ENCODE data around the gene NMRAL1. TPM values are rescaled to one million over a fixed set of nuclear protein-coding genes. Genes with fewer than 3 reads are reported as not detected.

Gene NMRAL1
- total RNA-seq, 1 experiment from 2014 or later, result 48.6 TPM

GRCh38 chr16:4514606-4515005 lies 40.2 kb upstream of the NMRAL1 start:
- H3K27me3 Mint-ChIP-seq (ENCODE audit: insufficient read depth, unreplicated experiment), result no peaks in the 10 kb centered on the region
- intact Hi-C loops (cut with micrococcal nuclease), result loop anchor here (5.0 kb wide), 1 partner anchor 443 kb away; the partner anchor contains the start of gene SEC14L5
- no peak overlapping the region for H3K4me3 Mint-ChIP-seq (ENCODE audit: unreplicated experiment)
- POLR2A ChIA-PET, result interaction anchor here (1.3 kb wide), 1 partner anchor 16 kb away, joined by 4 read pairs; no protein-coding TSS in a partner anchor
- CTCF ChIA-PET, result interaction anchor here (0.9 to 1.7 kb wide), 5 partner anchors 8 to 39 kb away, joined by 3 to 17 read pairs (median 3); no protein-coding TSS in a partner anchor
- no peaks in the 10 kb centered on the region for H3K4me1 Mint-ChIP-seq (ENCODE audit: insufficient read depth, unreplicated experiment)
- TF ChIP-seq CTCF (IDR thresholded peaks at IDR 0.05; ENCODE audit: unreplicated experiment), result no peak
- no TSS peak for BruUV-seq (replicated peaks)
- no peak overlapping the region for H3K27ac Mint-ChIP-seq (ENCODE audit: low read depth, unreplicated experiment)
- H3K9me3 Mint-ChIP-seq (ENCODE audit: unreplicated experiment), result no peaks in the 10 kb centered on the region
- no peak for DNase-seq (ENCODE audit: unreplicated experiment)
- H3K36me3 Mint-ChIP-seq (ENCODE audit: insufficient read depth, unreplicated experiment), result peaks cover 18% of the 10 kb centered on the region

GRCh38 chr16:4513881-4514280 lies 39.5 kb upstream of the NMRAL1 start:
- CTCF ChIA-PET, result interaction anchor here (0.5 to 1.2 kb wide), 4 partner anchors 8 to 122 kb away, joined by 3 to 6 read pairs (median 4); no protein-coding TSS in a partner anchor
- no peak for DNase-seq (ENCODE audit: unreplicated experiment)
- Mint-ChIP-seq H3K27me3 (ENCODE audit: insufficient read depth, unreplicated experiment) (no peaks in the 10 kb centered on the region), H3K27ac (ENCODE audit: low read depth, unreplicated experiment) (no peak overlapping the region), H3K4me1 (ENCODE audit: insufficient read depth, unreplicated experiment) (no peaks in the 10 kb centered on the region), H3K9me3 (ENCODE audit: unreplicated experiment) (no peaks in the 10 kb centered on the region), H3K36me3 (ENCODE audit: insufficient read depth, unreplicated experiment) (peaks cover 25% of the 10 kb centered on the region), H3K4me3 (ENCODE audit: unreplicated experiment) (no peak overlapping the region)
- POLR2A ChIA-PET, result interaction anchor here (0.5 to 1.3 kb wide), 2 partner anchors 13 to 15 kb away, joined by 3 to 4 read pairs; no protein-coding TSS in a partner anchor
- BruUV-seq (replicated peaks), result no TSS peak
- no peak for TF ChIP-seq CTCF (IDR thresholded peaks at IDR 0.05; ENCODE audit: unreplicated experiment)
- intact Hi-C loops (cut with micrococcal nuclease), result no loop called here

- intact Hi-C loops (cut with micrococcal nuclease), result no loop called here
- TF ChIP-seq CTCF (IDR thresholded peaks at IDR 0.05; ENCODE audit: unreplicated experiment), result no peak
Observed at GRCh38 chr16:4513086-4513860, 38.8 kb upstream of the NMRAL1 start.

GRCh38 chr16:4512473-4512872 lies 38.0 kb upstream of the NMRAL1 start:
- Mint-ChIP-seq H3K4me1 (ENCODE audit: insufficient read depth, unreplicated experiment) (no peaks in the 10 kb centered on the region), H3K27me3 (ENCODE audit: insufficient read depth, unreplicated experiment) (no peaks in the 10 kb centered on the region), H3K9me3 (ENCODE audit: unreplicated experiment) (no peaks in the 10 kb centered on the region), H3K36me3 (ENCODE audit: insufficient read depth, unreplicated experiment) (peaks cover 30% of the 10 kb centered on the region), H3K4me3 (ENCODE audit: unreplicated experiment) (no peak overlapping the region), H3K27ac (ENCODE audit: low read depth, unreplicated experiment) (no peak overlapping the region)
- DNase-seq (ENCODE audit: unreplicated experiment), result no peak
- CTCF ChIA-PET, result interaction anchor here (1.4 to 1.5 kb wide), 2 partner anchors 11 to 17 kb away, joined by 4 to 7 read pairs; no protein-coding TSS in a partner anchor
- intact Hi-C loops (cut with micrococcal nuclease), result no loop called here
- POLR2A ChIA-PET, result no interaction called here
- no TSS peak for BruUV-seq (replicated peaks)
- TF ChIP-seq CTCF (IDR thresholded peaks at IDR 0.05; ENCODE audit: unreplicated experiment), result no peak

More at GRCh38 chr16:4513086-4513860, 38.8 kb upstream of the NMRAL1 start:
- CTCF ChIA-PET, result interaction anchor here (0.5 to 0.9 kb wide), 3 partner anchors 9 to 123 kb away, joined by 3 to 6 read pairs (median 4); no protein-coding TSS in a partner anchor
- Mint-ChIP-seq H3K4me1 (ENCODE audit: insufficient read depth, unreplicated experiment) (no peaks in the 10 kb centered on the region), H3K27me3 (ENCODE audit: insufficient read depth, unreplicated experiment) (no peaks in the 10 kb centered on the region), H3K36me3 (ENCODE audit: insufficient read depth, unreplicated experiment) (peaks cover 30% of the 10 kb centered on the region), H3K4me3 (ENCODE audit: unreplicated experiment) (no peak overlapping the region), H3K9me3 (ENCODE audit: unreplicated experiment) (no peaks in the 10 kb centered on the region), H3K27ac (ENCODE audit: low read depth, unreplicated experiment) (no peak overlapping the region)
- DNase-seq (ENCODE audit: unreplicated experiment), result no peak
- POLR2A ChIA-PET, result interaction anchor here (0.5 kb wide), 1 partner anchor 12 kb away, joined by 3 read pairs; no protein-coding TSS in a partner anchor
- BruUV-seq (replicated peaks), result no TSS peak
